Transverse colon (tissue), 4 donors: ENCODE results near the gene RGL4. TPM values are rescaled to one million over a fixed set of nuclear protein-coding genes. Genes with fewer than 3 reads are reported as not detected.

Source experiments
- DNase-seq: peaks from one replicate; pipeline ENCODE4 v3.0.0-alpha.2; 2019
- H3K27ac ChIP-seq, 4 donors: fragments of 200-600 bp; sonication (generic); 2 replicates each; pipeline ENCODE4 v1.5.1; 2016 to 2018; ENCODE audit warnings: inconsistent platforms in 4 of 4
- H3K27me3 ChIP-seq: fragments of 200-600 bp; sonication (generic); 2 replicates; pipeline ENCODE4 v1.5.1; 2017; ENCODE audit warnings: inconsistent platforms
- H3K36me3 ChIP-seq, 4 donors: fragments of 200-600 bp; sonication (generic); 2 replicates each; pipeline ENCODE4 v1.5.1; 2017 to 2019; ENCODE audit warnings: inconsistent platforms in 4 of 4
- H3K4me1 ChIP-seq, 4 donors: fragments of 200-600 bp; sonication (generic); 2 replicates each; pipeline ENCODE4 v1.5.1; 2017 to 2020; ENCODE audit warnings: inconsistent platforms in 4 of 4
- H3K4me3 ChIP-seq, 4 donors: fragments of 200-600 bp; sonication (generic); 1 replicate in 1 of 4; 2 replicates in 3 of 4; pipeline versions ENCODE4 v1.5.1 to v1.6.1; 2017 to 2019; ENCODE audit warnings: inconsistent platforms in 4 of 4
- H3K9me3 ChIP-seq, 2 donors: fragments of 200-600 bp; sonication (generic); 2 replicates each; pipeline ENCODE4 v1.5.1; 2017 to 2019; ENCODE audit warnings: inconsistent platforms in 2 of 2
- EP300 ChIP-seq: sonication (generic); formaldehyde crosslinking; IDR thresholded peaks from one replicate; pipeline ENCODE4 v1.6.1; 2017; ENCODE audit warnings: antibody characterized with exemption, low read depth
- POLR2A ChIP-seq: fragments of 450-650 bp; IDR thresholded peaks from one replicate; pipeline ENCODE4 v1.6.1; 2016; ENCODE audit warnings: antibody characterized with exemption, mild to moderate bottlenecking, moderate library complexity
- POLR2AphosphoS5 ChIP-seq, 3 donors: sonication (generic); formaldehyde crosslinking; IDR thresholded peaks; one replicate each; pipeline ENCODE4 v1.6.1; 2016; ENCODE audit warnings: antibody characterized with exemption in 3 of 3
- WGBS, 2 donors: methylation state at CpG; one replicate each; pipeline ENCODE4 v1.1.5; 2018; ENCODE audit warnings: low coverage in 1 of 2; 5-methylcytosine and 5-hydroxymethylcytosine counted together
- in situ Hi-C, 4 donors: fragments of 200-750 bp; cut with MboI; loops; one replicate each; pipeline versions ENCODE4 v1.15.0 to v1.15.1; 2017; ENCODE audit warnings: low sequenced_read_pairs in 3 of 4, low pct_ligation_motif_present in 1 of 4, low pct_unique_long_range_greater_than_20kb in 1 of 4
- intact Hi-C: fragments of 100-400 bp; cut with DNase I; formaldehyde crosslinking; loops from one replicate; pipeline ENCODE4 v1.15.1; 2023; ENCODE audit warnings: low total_unique reads
- total RNA-seq, 4 donors: library from RNA; depleted of rRNA; stranded (reverse); fragments of >200 nt; gene quantifications; one replicate each; pipeline ENCODE4 v1.1.0, GENCODE V29; 2016
- TF ChIP-seq, protein P1 (sequence below), 5 experiments: fragments of 200-600 bp in 3 of 5; fragments of 450-650 bp in 2 of 5; sonication (generic) in 3 of 5; IDR thresholded peaks; 1 replicate in 2 of 5; 2 replicates in 3 of 5; pipeline ENCODE4 v1.5.1; 2016 to 2017; ENCODE audit warnings: antibody characterized with exemption in 5 of 5, inconsistent platforms in 3 of 5, mild to moderate bottlenecking in 2 of 5, moderate library complexity in 1 of 5

RGL4 gene
- total RNA-seq, 4 donors from 2014 or later = 0.82 to 1.1 TPM; not detected in 2

DNA sequence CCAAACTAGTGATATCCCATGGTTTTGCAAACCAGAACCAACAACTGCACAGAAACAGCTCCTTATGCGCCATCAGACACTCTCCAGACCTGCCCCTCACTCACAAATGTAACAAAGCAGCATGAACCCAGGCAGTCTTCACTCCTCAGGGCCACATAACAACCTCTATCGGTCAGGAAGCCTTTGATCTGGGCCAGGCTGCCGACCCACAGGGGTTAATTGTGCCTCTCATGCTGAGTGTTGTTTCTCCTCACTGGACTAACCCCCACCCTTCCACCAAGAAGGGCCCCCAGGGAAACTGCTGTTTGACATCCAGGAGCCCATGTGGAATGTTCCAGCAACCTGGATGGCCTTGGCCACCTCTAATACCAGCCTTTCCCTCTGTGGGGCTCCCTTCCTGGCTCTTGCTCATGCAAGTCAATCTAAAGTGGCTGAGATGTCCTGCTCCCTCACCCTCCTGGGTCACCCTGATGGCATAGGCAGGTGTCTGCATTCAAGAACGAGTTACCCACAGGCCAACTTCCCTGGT, 7.9 kb upstream of the RGL4 start:
- DNase-seq = no peak
- in situ Hi-C loops = no loop called here
- Histone ChIP-seq H3K27me3 (no peaks in the 10 kb centered on the region), H3K36me3 (no peaks in the 10 kb centered on the region), H3K9me3 (no peaks in the 10 kb centered on the region), H3K4me1 (no peaks in the 10 kb centered on the region), H3K27ac (no peak overlapping the region), H3K4me3 (no peak overlapping the region)
- 92% methylated on average over 4 of the region's 4 CpGs; no CpG with 5 or more reads in 1 of the 2 donors for WGBS, 2 donors
- TF ChIP-seq POLR2AphosphoS5 (IDR thresholded peaks at IDR 0.05) (no peak), POLR2A (no peak), EP300 (no peak)
- TF ChIP-seq, protein P1, sequence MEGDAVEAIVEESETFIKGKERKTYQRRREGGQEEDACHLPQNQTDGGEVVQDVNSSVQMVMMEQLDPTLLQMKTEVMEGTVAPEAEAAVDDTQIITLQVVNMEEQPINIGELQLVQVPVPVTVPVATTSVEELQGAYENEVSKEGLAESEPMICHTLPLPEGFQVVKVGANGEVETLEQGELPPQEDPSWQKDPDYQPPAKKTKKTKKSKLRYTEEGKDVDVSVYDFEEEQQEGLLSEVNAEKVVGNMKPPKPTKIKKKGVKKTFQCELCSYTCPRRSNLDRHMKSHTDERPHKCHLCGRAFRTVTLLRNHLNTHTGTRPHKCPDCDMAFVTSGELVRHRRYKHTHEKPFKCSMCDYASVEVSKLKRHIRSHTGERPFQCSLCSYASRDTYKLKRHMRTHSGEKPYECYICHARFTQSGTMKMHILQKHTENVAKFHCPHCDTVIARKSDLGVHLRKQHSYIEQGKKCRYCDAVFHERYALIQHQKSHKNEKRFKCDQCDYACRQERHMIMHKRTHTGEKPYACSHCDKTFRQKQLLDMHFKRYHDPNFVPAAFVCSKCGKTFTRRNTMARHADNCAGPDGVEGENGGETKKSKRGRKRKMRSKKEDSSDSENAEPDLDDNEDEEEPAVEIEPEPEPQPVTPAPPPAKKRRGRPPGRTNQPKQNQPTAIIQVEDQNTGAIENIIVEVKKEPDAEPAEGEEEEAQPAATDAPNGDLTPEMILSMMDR (IDR thresholded peaks at IDR 0.05) = no peak
- intact Hi-C loops = no loop called here

DNA sequence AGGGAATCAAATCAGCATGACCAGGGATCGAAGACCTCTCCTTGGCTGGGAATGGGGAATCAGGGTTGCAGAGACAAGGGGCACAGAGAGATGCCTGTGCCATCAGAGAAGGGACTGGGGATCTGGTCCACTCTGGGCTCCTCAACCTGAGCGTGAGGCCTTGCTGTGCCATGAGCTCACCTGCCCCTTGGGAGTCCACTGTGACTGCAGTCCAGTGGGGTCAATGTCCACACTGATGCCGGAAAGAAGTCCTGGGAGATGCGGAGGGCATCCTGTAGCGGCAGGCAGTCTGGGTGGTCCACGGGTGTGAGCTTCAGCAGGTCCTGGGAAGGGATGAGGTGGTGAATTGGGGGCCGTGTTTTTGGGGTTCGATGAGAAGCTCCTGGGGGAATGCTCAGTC, 7.3 kb upstream of the RGL4 start:
- H3K27ac ChIP-seq = no peak overlapping the region
- DNase-seq = no peak
- in situ Hi-C loops = no loop called here
- H3K4me1 ChIP-seq = no peaks in the 10 kb centered on the region
- TF ChIP-seq EP300 = no peak
- no peak for TF ChIP-seq POLR2A
- TF ChIP-seq POLR2AphosphoS5 (IDR thresholded peaks at IDR 0.05) = no peak
- TF ChIP-seq, protein P1 (IDR thresholded peaks at IDR 0.05) = no peak
- intact Hi-C loops = no loop called here
- WGBS, 2 donors = 94 to 100% methylated on average over 1 to 6 of the region's 8 CpGs
- H3K4me3 ChIP-seq = no peak overlapping the region
- H3K9me3 ChIP-seq = no peaks in the 10 kb centered on the region
- no peaks in the 10 kb centered on the region for H3K27me3 ChIP-seq
- H3K36me3 ChIP-seq = no peaks in the 10 kb centered on the region

- H3K4me1 ChIP-seq = no peaks in the 10 kb centered on the region
- intact Hi-C loops (no loop called here), in situ Hi-C loops (no loop called here)
- no peaks in the 10 kb centered on the region for H3K36me3 ChIP-seq
- WGBS, 2 donors = 78% methylated on average over 6 of the region's 6 CpGs; no CpG with 5 or more reads in 1 of the 2 donors
- no peak overlapping the region for H3K4me3 ChIP-seq
- TF ChIP-seq POLR2AphosphoS5 (IDR thresholded peaks at IDR 0.05) (no peak), POLR2A (no peak), EP300 (no peak)
- TF ChIP-seq, protein P1 (IDR thresholded peaks at IDR 0.05) = no peak
- no peak overlapping the region for H3K27ac ChIP-seq
- DNase-seq = no peak
- H3K27me3 ChIP-seq = no peaks in the 10 kb centered on the region
- H3K9me3 ChIP-seq = no peaks in the 10 kb centered on the region
Observed at GRCh38 chr22:23684026-23684425, 6.8 kb upstream of the RGL4 start.

GRCh38 chr22:23684561-23685031, 6.2 kb upstream of the RGL4 start:
- TF ChIP-seq, protein P1 (IDR thresholded peaks at IDR 0.05) = no peak
- TF ChIP-seq POLR2AphosphoS5 (IDR thresholded peaks at IDR 0.05) = no peak
- no peak for TF ChIP-seq EP300
- no peak for TF ChIP-seq POLR2A
- Histone ChIP-seq H3K27me3 (no peaks in the 10 kb centered on the region), H3K4me3 (no peak overlapping the region), H3K36me3 (no peaks in the 10 kb centered on the region), H3K27ac (no peak overlapping the region), H3K4me1 (no peaks in the 10 kb centered on the region), H3K9me3 (no peaks in the 10 kb centered on the region)
- no peak for DNase-seq
- 90 to 100% methylated on average over 1 to 8 of the region's 8 CpGs for WGBS, 2 donors
- intact Hi-C loops = no loop called here
- in situ Hi-C loops = no loop called here
